SK-N-SH (cell line): ENCODE data around the gene PDE4A. TPM values are rescaled to one million over a fixed set of nuclear protein-coding genes. Genes with fewer than 3 reads are reported as not detected.
"Not testable (repeated sequence)": the region's sequence is repeated elsewhere in the genome, so short reads cannot be mapped to it uniquely, and the experiment has no call there.

Source experiments
- CTCF ChIA-PET: fragments of 300-600, 350-600 bp; formaldehyde crosslinking; extraction: SDS; loops from one replicate; lab custom pipeline; 2021; lab: Yijun Ruan, JAX
- POLR2A ChIA-PET: fragments of 350-600 bp; sonication (Branson Sonifier 250); formaldehyde crosslinking; extraction: SDS; loops from one replicate; lab custom pipeline; 2020; ENCODE audit warnings: antibody characterized with exemption, inconsistent platforms; lab: Yijun Ruan, JAX
- DNase-seq: peaks from one replicate; pipeline ENCODE4 v3.0.0; 2012
- H2AFZ ChIP-seq: fragments of 200-600 bp; sonication (generic); 2 replicates; pipeline ENCODE4 v1.8.1; 2016; ENCODE audit warnings: antibody characterized with exemption, mild to moderate bottlenecking, low read depth
- H3F3A ChIP-seq: fragments of 200-600 bp; sonication (generic); replicated peaks from 2 replicates; pipeline ENCODE3; 2016; ENCODE audit warnings: antibody characterized with exemption, mild to moderate bottlenecking; ENCODE audit not compliant: insufficient read depth
- H3K27ac ChIP-seq, 2 experiments: fragments of 200-500 bp in 1 of 2; fragments of 200-600 bp in 1 of 2; sonication (Bioruptor generic) in 1 of 2; sonication (generic), shearing (Covaris generic) in 1 of 2; 2 replicates each; pipeline versions ENCODE4 v1.5.1 to v1.6.1; 2014 to 2016; ENCODE audit warnings: low read depth in 2 of 2, inconsistent platforms in 1 of 2, low read length in 1 of 2, mild to moderate bottlenecking in 1 of 2, mixed read lengths in 1 of 2
- H3K27me3 ChIP-seq: fragments of 200-600 bp; sonication (generic), shearing (Covaris generic); 2 replicates; pipeline ENCODE4 v1.6.1; 2016; ENCODE audit warnings: mixed run types; ENCODE audit not compliant: insufficient read depth
- H3K36me3 ChIP-seq, 2 experiments: fragments of 200-500 bp in 1 of 2; fragments of 200-600 bp in 1 of 2; sonication (Bioruptor generic) in 1 of 2; sonication (generic) in 1 of 2; replicated peaks in 1 of 2; 2 replicates each; pipeline versions ENCODE3 to v1.5.1; 2014 to 2016; ENCODE audit warnings: low read length in 1 of 2, mild to moderate bottlenecking in 1 of 2; ENCODE audit not compliant: insufficient read depth in 2 of 2, control insufficient read depth in 1 of 2
- H3K4me1 ChIP-seq, 2 experiments: fragments of 200-500 bp in 1 of 2; fragments of 200-600 bp in 1 of 2; sonication (Bioruptor generic) in 1 of 2; sonication (generic), shearing (Covaris generic) in 1 of 2; 2 replicates each; pipeline versions ENCODE4 v1.5.1 to v1.6.1; 2014 to 2016; ENCODE audit warnings: low read depth in 1 of 2, low read length in 1 of 2, mixed run types in 1 of 2; ENCODE audit not compliant: insufficient read depth in 2 of 2, control insufficient read depth in 1 of 2
- H3K4me2 ChIP-seq: fragments of 200-600 bp; sonication (generic), shearing (Covaris generic); 2 replicates; pipeline ENCODE4 v1.6.1; 2017; ENCODE audit warnings: mixed run types
- H3K4me3 ChIP-seq, 2 experiments: fragments of 200-500 bp in 1 of 2; fragments of 200-600 bp in 1 of 2; sonication (Bioruptor generic) in 1 of 2; sonication (generic), shearing (Covaris generic) in 1 of 2; 2 replicates each; pipeline versions ENCODE4 v1.5.1 to v1.8.1; 2014 to 2016; ENCODE audit warnings: low read depth in 2 of 2, inconsistent platforms in 1 of 2, low read length in 1 of 2, mild to moderate bottlenecking in 1 of 2, mixed read lengths in 1 of 2, moderate library complexity in 1 of 2
- H3K79me2 ChIP-seq: fragments of 200-600 bp; sonication (generic); 2 replicates; pipeline ENCODE4 v1.8.1; 2017; ENCODE audit warnings: mild to moderate bottlenecking; ENCODE audit not compliant: insufficient read depth
- H3K9ac ChIP-seq: fragments of 200-600 bp; sonication (generic); 2 replicates; pipeline ENCODE4 v1.6.1; 2017; ENCODE audit warnings: mixed run types
- H3K9me2 ChIP-seq: fragments of 200-600 bp; sonication (generic); 2 replicates; pipeline ENCODE4 v1.6.1; 2017; ENCODE audit warnings: mixed run types
- H3K9me3 ChIP-seq: fragments of 200-600 bp; sonication (generic); 2 replicates; pipeline ENCODE4 v1.6.1; 2017; ENCODE audit warnings: mixed run types, mild to moderate bottlenecking, moderate library complexity
- H4K20me1 ChIP-seq: fragments of 200-600 bp; sonication (generic); 2 replicates; pipeline ENCODE4 v1.6.1; 2017; ENCODE audit warnings: mild to moderate bottlenecking, mixed run types; ENCODE audit not compliant: insufficient read depth
- ELF1 ChIP-seq: IDR thresholded peaks from 2 replicates; pipeline ENCODE4 v1.4.0; 2012
- EP300 ChIP-seq, 2 experiments: IDR thresholded peaks; 2 replicates each; pipeline versions ENCODE4 v1.4.0 to v1.6.1; 2012; ENCODE audit warnings: borderline replicate concordance in 1 of 2, low read depth in 1 of 2, low read length in 1 of 2
- EZH2phosphoT487 ChIP-seq: fragments of 200-600 bp; sonication (generic); IDR thresholded peaks from 2 replicates; pipeline ENCODE4 v1.6.1; 2017; ENCODE audit warnings: low read depth, mixed run types, mild to moderate bottlenecking, antibody characterized with exemption, moderate library complexity, borderline replicate concordance
- FOSL2 ChIP-seq: IDR thresholded peaks from 2 replicates; pipeline ENCODE4 v1.4.0; 2012; ENCODE audit warnings: low read depth, mild to moderate bottlenecking, moderate library complexity, borderline replicate concordance
- FOXJ3 ChIP-seq: sonication (generic); formaldehyde crosslinking; IDR thresholded peaks from 2 replicates; pipeline ENCODE4 v1.5.1; 2020; ENCODE audit warnings: mild to moderate bottlenecking, missing genetic modification reagents
- GABPA ChIP-seq: IDR thresholded peaks from 2 replicates; pipeline ENCODE4 v1.4.0; 2012; ENCODE audit warnings: low read depth, mild to moderate bottlenecking
- GATA2 ChIP-seq: sonication (generic); formaldehyde crosslinking; IDR thresholded peaks from 2 replicates; pipeline ENCODE4 v1.5.0; 2020; ENCODE audit warnings: mild to moderate bottlenecking, missing genetic modification reagents
- MEF2A ChIP-seq: IDR thresholded peaks from 2 replicates; pipeline ENCODE4 v1.4.0; 2012; ENCODE audit warnings: low read depth, borderline replicate concordance
- NRF1 ChIP-seq: IDR thresholded peaks from 2 replicates; pipeline ENCODE4 v1.6.1; 2012; ENCODE audit warnings: low read depth, mild to moderate bottlenecking, low read length
- POLR2AphosphoS5 ChIP-seq: IDR thresholded peaks from 2 replicates; pipeline ENCODE4 v1.6.1; 2012; ENCODE audit warnings: low read depth, low read length
- RAD21 ChIP-seq: IDR thresholded peaks from 2 replicates; pipeline ENCODE4 v1.6.1; 2012; ENCODE audit warnings: mild to moderate bottlenecking, low read length
- RCOR1 ChIP-seq: fragments of 150-350 bp; IDR thresholded peaks from 2 replicates; pipeline ENCODE4 v1.6.1; 2017; ENCODE audit warnings: antibody characterized with exemption, low read length
- RFX5 ChIP-seq: IDR thresholded peaks from 2 replicates; pipeline ENCODE4 v1.6.1; 2012; ENCODE audit warnings: mild to moderate bottlenecking, improper control_type of control experiment, low read length
- SIN3A ChIP-seq: IDR thresholded peaks from 2 replicates; pipeline ENCODE4 v1.6.1; 2012; ENCODE audit warnings: low read depth, mild to moderate bottlenecking, low read length, moderate library complexity, borderline replicate concordance
- SMC3 ChIP-seq: IDR thresholded peaks from 2 replicates; pipeline ENCODE4 v1.6.1; 2012; ENCODE audit warnings: low read depth, low read length, improper control_type of control experiment
- TAF1 ChIP-seq: IDR thresholded peaks from 2 replicates; pipeline ENCODE4 v1.6.1; 2012; ENCODE audit warnings: low read depth, mild to moderate bottlenecking, low read length, moderate library complexity, borderline replicate concordance
- TCF12 ChIP-seq: IDR thresholded peaks from 2 replicates; pipeline ENCODE4 v1.4.0; 2012
- TEAD4 ChIP-seq: IDR thresholded peaks from 2 replicates; pipeline ENCODE4 v1.4.0; 2012; ENCODE audit warnings: mild to moderate bottlenecking, borderline replicate concordance; ENCODE audit not compliant: insufficient read depth
- WGBS: methylation state at CpG from one replicate; pipeline ENCODE4 v1.1.6; 2017; ENCODE audit warnings: low lambda C conversion rate; 5-methylcytosine and 5-hydroxymethylcytosine counted together
- polyA plus RNA-seq, 3 experiments: library from polyadenylated mRNA; depleted of rRNA; stranded (reverse); fragments of >200 nt; gene quantifications; 2 replicates each; pipeline ENCODE4 v1.2.3, GENCODE V29; 2012
- TF ChIP-seq, protein P1 (sequence below): fragments of 150-350 bp; IDR thresholded peaks from 2 replicates; pipeline ENCODE4 v1.6.1; 2016; ENCODE audit warnings: mild to moderate bottlenecking, low read depth, low read length

PDE4A gene
- polyA plus RNA-seq, 1 of the 3 experiments (the other 2 are of a cell fraction): 2.9 TPM

DNA sequence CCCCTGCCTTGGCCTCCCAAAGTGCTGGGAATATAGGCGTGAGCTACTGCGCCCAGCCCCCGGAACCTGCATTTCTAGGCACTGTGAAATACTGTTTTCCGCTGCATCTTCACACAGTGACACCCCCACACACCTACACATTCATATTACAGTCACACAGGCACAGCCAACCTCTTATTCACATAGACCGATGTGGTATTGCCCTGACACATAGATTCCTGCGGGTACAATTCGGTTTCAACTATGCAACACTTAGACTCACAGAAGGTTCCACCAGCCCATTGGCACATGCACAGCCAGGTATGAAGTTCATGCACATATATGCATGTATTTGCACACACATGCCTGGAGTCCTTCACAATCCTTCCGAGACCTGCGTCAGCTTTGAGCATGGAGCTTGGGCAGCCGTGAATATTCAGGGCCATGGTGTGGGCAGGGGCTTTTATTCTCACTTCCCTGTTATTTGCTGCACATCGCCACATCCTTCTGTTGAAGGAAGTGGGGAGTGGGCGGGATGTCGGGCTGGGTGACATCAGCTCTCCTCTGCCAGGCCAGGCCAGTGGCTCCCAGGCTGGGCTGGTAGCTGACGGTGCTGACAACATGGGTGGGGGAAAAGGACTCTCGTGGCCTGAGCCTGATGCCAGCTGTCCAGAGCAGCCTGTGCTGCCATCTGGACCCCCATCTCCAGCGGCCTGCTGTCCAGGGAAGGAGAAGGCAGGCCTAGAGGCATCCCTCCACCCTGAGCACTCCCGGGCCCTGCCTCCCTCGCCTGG is 11.6 kb upstream of the PDE4A start:
- H3K79me2 ChIP-seq: no peaks in the 10 kb centered on the region
- TF ChIP-seq EZH2phosphoT487 (no peak), NRF1 (no peak), ELF1 (no peak), FOSL2 (no peak), SMC3 (no peak), SIN3A (no peak), TCF12 (no peak), RCOR1 (no peak), RAD21 (no peak), POLR2AphosphoS5 (no peak), RFX5 (no peak)
- H3K27ac ChIP-seq: no peak overlapping the region
- no peaks in the 10 kb centered on the region for H4K20me1 ChIP-seq
- no peaks in the 10 kb centered on the region for H3K27me3 ChIP-seq
- no peak overlapping the region for H3K4me2 ChIP-seq
- no peak overlapping the region for H2AFZ ChIP-seq
- no peaks in the 10 kb centered on the region for H3K36me3 ChIP-seq
- no peak overlapping the region for H3K4me3 ChIP-seq
- ChIA-PET CTCF (interaction anchor here (14.8 kb wide), 1 partner anchor 10 kb away, joined by 313 read pairs; the partner anchor contains the start of gene PDE4A), POLR2A (no interaction called here)
- H3K9me3 ChIP-seq: no peaks in the 10 kb centered on the region
- H3K9me2 ChIP-seq: no peaks in the 10 kb centered on the region
- H3F3A ChIP-seq: no peaks in the 10 kb centered on the region
- no peaks in the 10 kb centered on the region; a peak in 1 of 4 replicates for H3K4me1 ChIP-seq
- no peak overlapping the region for H3K9ac ChIP-seq
- DNase-seq: peak; percentile 34
- 79% methylated on average over 17 of the region's 18 CpGs for WGBS

DNA sequence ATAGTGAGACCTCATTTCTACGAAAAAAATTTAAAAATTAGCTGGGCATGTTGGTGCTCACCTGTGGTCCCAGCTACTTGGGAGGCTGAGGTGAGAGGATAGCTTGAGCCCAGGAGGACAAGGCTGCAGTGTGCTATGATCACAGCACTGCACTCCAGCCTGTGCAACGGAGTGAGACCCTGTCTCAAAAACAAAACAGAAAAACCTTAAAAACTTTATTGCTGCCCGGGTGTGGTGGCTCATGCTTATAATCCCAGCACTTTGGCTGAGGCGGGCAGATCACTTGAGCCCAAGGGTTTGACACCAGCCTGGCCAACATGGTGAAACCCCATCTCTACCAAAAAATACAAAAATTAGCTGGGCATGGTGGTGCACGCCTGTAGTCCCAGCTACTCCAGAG is 9.1 kb upstream of the PDE4A start:
- H3K79me2 ChIP-seq, H3F3A ChIP-seq, H3K27me3 ChIP-seq, POLR2A ChIA-PET, H3K4me2 ChIP-seq, H3K36me3 ChIP-seq, DNase-seq, H3K9ac ChIP-seq, H3K4me1 ChIP-seq, H2AFZ ChIP-seq, H3K9me2 ChIP-seq, H3K27ac ChIP-seq, H3K4me3 ChIP-seq, H3K9me3 ChIP-seq, H4K20me1 ChIP-seq: not testable (repeated sequence)
- CTCF ChIA-PET: interaction anchor here (14.8 kb wide), 1 partner anchor 8 kb away, joined by 313 read pairs; the partner anchor contains the start of gene PDE4A
- 36% methylated on average over 5 of the region's 5 CpGs for WGBS

DNA sequence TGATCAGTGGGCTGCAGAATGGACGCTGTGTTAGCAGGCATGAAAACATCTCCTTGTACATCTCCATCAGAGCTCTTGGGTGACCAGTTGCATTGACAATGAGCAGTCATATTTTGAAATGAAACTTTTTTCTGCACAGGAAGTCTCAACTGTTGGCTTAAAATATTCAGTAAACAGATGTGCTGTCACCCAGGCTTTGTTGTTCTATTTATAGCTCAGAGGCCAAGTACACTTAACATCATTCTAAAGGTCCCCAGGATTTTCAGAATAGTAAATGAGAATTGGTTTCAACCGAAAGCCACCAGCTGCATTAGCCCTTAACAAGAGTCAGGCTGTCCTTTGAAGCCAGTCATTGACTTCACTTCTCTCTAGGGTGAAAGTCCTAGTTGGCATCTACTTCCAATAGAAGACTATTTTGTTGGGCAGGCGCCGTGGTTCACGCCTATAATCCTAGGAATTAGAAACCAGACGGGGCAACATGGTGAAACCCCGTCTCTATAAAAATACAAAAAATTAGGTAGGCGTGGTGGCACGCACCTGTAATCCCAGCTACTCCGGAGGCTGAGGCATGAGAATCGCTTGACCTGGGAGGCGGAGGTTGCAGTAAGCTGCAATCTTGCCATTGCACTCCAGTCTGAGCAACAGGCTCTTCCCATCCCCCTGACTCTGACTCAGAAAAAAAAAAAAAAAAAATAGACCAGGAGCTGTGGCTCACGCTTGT is 7.9 kb upstream of the PDE4A start:
- Histone ChIP-seq H3K27ac (no peak overlapping the region), H3K79me2 (no peaks in the 10 kb centered on the region), H2AFZ (no peak overlapping the region), H3K4me3 (no peak overlapping the region), H3K9me2 (no peaks in the 10 kb centered on the region), H4K20me1 (no peaks in the 10 kb centered on the region), H3K9me3 (no peaks in the 10 kb centered on the region), H3K4me2 (no peak overlapping the region), H3K36me3 (no peaks in the 10 kb centered on the region), H3K9ac (no peak overlapping the region), H3F3A (peaks cover 7% of the 10 kb centered on the region), H3K4me1 (peaks cover 0 to 5% of the 10 kb centered on the region in 2 experiments; a peak in 1 of 4 replicates), H3K27me3 (0 out of 2 replicates have a peak, but pooled peaks cover 3% of the 10 kb centered on the region)
- CTCF ChIA-PET: interaction anchor here (0.7 to 14.8 kb wide), 7 partner anchors 6 to 144 kb away, joined by 3 to 313 read pairs (median 3); partner anchors contain the start of genes CDC37 and PDE4A
- POLR2A ChIA-PET: no interaction called here
- no peak for TF ChIP-seq RAD21
- TF ChIP-seq TEAD4: no peak
- no peak for TF ChIP-seq GATA2 (CRISPR knock-in tag)
- no peak for TF ChIP-seq TAF1
- TF ChIP-seq MEF2A: no peak
- TF ChIP-seq, protein P1, sequence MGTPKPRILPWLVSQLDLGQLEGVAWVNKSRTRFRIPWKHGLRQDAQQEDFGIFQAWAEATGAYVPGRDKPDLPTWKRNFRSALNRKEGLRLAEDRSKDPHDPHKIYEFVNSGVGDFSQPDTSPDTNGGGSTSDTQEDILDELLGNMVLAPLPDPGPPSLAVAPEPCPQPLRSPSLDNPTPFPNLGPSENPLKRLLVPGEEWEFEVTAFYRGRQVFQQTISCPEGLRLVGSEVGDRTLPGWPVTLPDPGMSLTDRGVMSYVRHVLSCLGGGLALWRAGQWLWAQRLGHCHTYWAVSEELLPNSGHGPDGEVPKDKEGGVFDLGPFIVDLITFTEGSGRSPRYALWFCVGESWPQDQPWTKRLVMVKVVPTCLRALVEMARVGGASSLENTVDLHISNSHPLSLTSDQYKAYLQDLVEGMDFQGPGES: no peak
- no peak for TF ChIP-seq GABPA
- no peak for TF ChIP-seq EP300 (IDR thresholded peaks at IDR 0.05; ENCODE audit: borderline replicate concordance in 1 of 2, low read depth in 1 of 2, low read length in 1 of 2)
- no peak for TF ChIP-seq FOXJ3
- no peak for DNase-seq
- WGBS: 62% methylated on average over 13 of the region's 13 CpGs
